H1 (cell line): ENCODE data around the gene NR2C2AP. TPM values are rescaled to one million over a fixed set of nuclear protein-coding genes. Genes with fewer than 3 reads are reported as not detected.
"Not testable (repeated sequence)": the region's sequence is repeated elsewhere in the genome, so short reads cannot be mapped to it uniquely, and the experiment has no call there.

Experiments used
- CTCF ChIA-PET: fragments of 300-600 bp; sonication (Branson Sonifier 250); formaldehyde crosslinking; loops from one replicate; lab custom pipeline; 2021; ENCODE audit not compliant: partially characterized antibody; lab: Charles Lee
- POLR2A ChIA-PET: fragments of 300-600 bp; sonication (Branson Sonifier 250); formaldehyde crosslinking; loops from one replicate; lab custom pipeline; 2021; ENCODE audit warnings: inconsistent platforms; ENCODE audit not compliant: partially characterized antibody; lab: Charles Lee
- DNase-seq, 2 experiments: peaks; one replicate each; pipeline versions ENCODE4 v3.0.0 to v3.0.0-alpha.2; 2010 to 2022; ENCODE audit warnings: low spot score in 2 of 2, low read depth in 1 of 2, mixed read lengths in 1 of 2
- FAIRE-seq: peaks from 2 replicates; lab custom pipeline; 2011; peaks lifted over from hg19 to GRCh38; lab: Jason Lieb, UNC
- H2AFZ ChIP-seq: 2 replicates; pipeline ENCODE4 v1.8.1; 2012; ENCODE audit warnings: low read length, inconsistent platforms
- H2AK5ac ChIP-seq: 2 replicates; pipeline ENCODE4 v1.6.1; 2013; ENCODE audit warnings: low read depth, low read length
- H2BK120ac ChIP-seq: replicated peaks from 2 replicates; pipeline ENCODE3; 2013; ENCODE audit warnings: low read depth, low read length, inconsistent platforms
- H2BK12ac ChIP-seq: 2 replicates; pipeline ENCODE4 v1.6.1; 2013; ENCODE audit warnings: low read depth, low read length
- H2BK15ac ChIP-seq: 2 replicates; pipeline ENCODE4 v1.6.1; 2013; ENCODE audit warnings: low read length
- H2BK20ac ChIP-seq: 2 replicates; pipeline ENCODE4 v1.6.1; 2013; ENCODE audit warnings: low read length
- H2BK5ac ChIP-seq: 2 replicates; pipeline ENCODE4 v1.6.1; 2013; ENCODE audit warnings: low read depth, low read length
- H3K14ac ChIP-seq: 2 replicates; pipeline ENCODE4 v1.6.1; 2013; ENCODE audit warnings: inconsistent platforms; ENCODE audit not compliant: insufficient read length
- H3K18ac ChIP-seq: 2 replicates; pipeline ENCODE4 v1.6.1; 2013; ENCODE audit warnings: low read length; ENCODE audit errors: extremely low read depth
- H3K23ac ChIP-seq: 2 replicates; pipeline ENCODE4 v1.6.1; 2013; ENCODE audit warnings: inconsistent platforms; ENCODE audit not compliant: insufficient read length
- H3K23me2 ChIP-seq: 2 replicates; pipeline ENCODE4 v1.6.1; 2013; ENCODE audit warnings: low read depth, low read length
- H3K27ac ChIP-seq: 2 replicates; pipeline ENCODE4 v1.6.1; 2011; ENCODE audit warnings: low read depth, low read length, inconsistent platforms
- H3K27me3 ChIP-seq, 4 experiments: replicated peaks in 1 of 4; 1 replicate in 1 of 4; 2 replicates in 3 of 4; pipeline versions ENCODE4 v1.6.1 to v1.8.1; 2011 to 2013; ENCODE audit warnings: low read length in 3 of 4, mild to moderate bottlenecking in 3 of 4, inconsistent platforms in 2 of 4, mixed read lengths in 2 of 4, moderate library complexity in 1 of 4; ENCODE audit not compliant: control insufficient read depth in 3 of 4, insufficient read depth in 3 of 4; ENCODE audit errors: extremely low read depth in 1 of 4
- H3K36me3 ChIP-seq, 4 experiments: 2 replicates each; pipeline versions ENCODE4 v1.6.1 to v1.8.1; 2011 to 2013; ENCODE audit warnings: mild to moderate bottlenecking in 4 of 4, low read length in 3 of 4, moderate library complexity in 2 of 4, control low read depth in 1 of 4, inconsistent platforms in 1 of 4; ENCODE audit not compliant: insufficient read depth in 4 of 4, control insufficient read depth in 2 of 4
- H3K4ac ChIP-seq: replicated peaks from 2 replicates; pipeline ENCODE3; 2013; ENCODE audit warnings: low read length, low read depth, mixed read lengths, inconsistent platforms; ENCODE audit not compliant: insufficient read length
- H3K4me1 ChIP-seq, 4 experiments: replicated peaks in 1 of 4; 1 replicate in 1 of 4; 2 replicates in 3 of 4; pipeline versions ENCODE4 v1.6.1 to v1.8.1; 2011 to 2013; ENCODE audit warnings: low read length in 3 of 4, inconsistent platforms in 2 of 4, mixed read lengths in 1 of 4; ENCODE audit not compliant: insufficient read depth in 4 of 4, control insufficient read depth in 3 of 4
- H3K4me2 ChIP-seq, 2 experiments: 2 replicates each; pipeline versions ENCODE4 v1.6.1 to v1.8.1; 2011 to 2013; ENCODE audit warnings: low read depth in 2 of 2, low read length in 2 of 2, control low read depth in 1 of 2, inconsistent platforms in 1 of 2, mild to moderate bottlenecking in 1 of 2; ENCODE audit not compliant: insufficient read depth in 1 of 2
- H3K4me3 ChIP-seq, 4 experiments: fragments of 200-600, 300-600 bp in 1 of 4; sonication (generic), shearing (Covaris generic), sonication (Bioruptor Twin) in 1 of 4; 2 replicates each; pipeline versions ENCODE4 v1.5.1 to v1.8.1; 2011 to 2016; ENCODE audit warnings: low read length in 4 of 4, low read depth in 3 of 4, control low read depth in 2 of 4, inconsistent platforms in 2 of 4, mild to moderate bottlenecking in 2 of 4, mixed read lengths in 1 of 4, moderate library complexity in 1 of 4; ENCODE audit not compliant: insufficient read depth in 2 of 4; ENCODE audit errors: extremely low read depth in 1 of 4
- H3K56ac ChIP-seq: replicated peaks from 2 replicates; pipeline ENCODE3; 2013; ENCODE audit warnings: low read depth, mild to moderate bottlenecking, mixed read lengths, low read length, inconsistent platforms; ENCODE audit not compliant: insufficient read length
- H3K79me1 ChIP-seq: 2 replicates; pipeline ENCODE4 v1.6.1; 2013; ENCODE audit warnings: low read depth, low read length, control low read depth
- H3K79me2 ChIP-seq, 2 experiments: 2 replicates each; pipeline versions ENCODE4 v1.6.1 to v1.8.1; 2012 to 2013; ENCODE audit warnings: low read length in 2 of 2, mild to moderate bottlenecking in 2 of 2, inconsistent platforms in 1 of 2; ENCODE audit not compliant: insufficient read depth in 2 of 2, control insufficient read depth in 1 of 2
- H3K9ac ChIP-seq, 4 experiments: replicated peaks in 1 of 4; 1 replicate in 1 of 4; 2 replicates in 3 of 4; pipeline versions ENCODE4 v1.6.1 to v1.8.1; 2011 to 2013; ENCODE audit warnings: low read depth in 3 of 4, low read length in 3 of 4, control low read depth in 2 of 4, mild to moderate bottlenecking in 2 of 4, moderate library complexity in 2 of 4, inconsistent platforms in 1 of 4; ENCODE audit errors: extremely low read depth in 1 of 4
- H3K9me3 ChIP-seq, 2 experiments: 2 replicates each; pipeline versions ENCODE4 v1.6.1 to v1.8.1; 2012 to 2013; ENCODE audit warnings: mild to moderate bottlenecking in 2 of 2, moderate library complexity in 2 of 2, control low read depth in 1 of 2, inconsistent platforms in 1 of 2, low read depth in 1 of 2, low read length in 1 of 2, mixed read lengths in 1 of 2; ENCODE audit not compliant: insufficient read depth in 2 of 2
- H4K20me1 ChIP-seq, 2 experiments: replicated peaks in 1 of 2; 2 replicates each; pipeline versions ENCODE3 to v1.8.1; 2011 to 2013; ENCODE audit warnings: inconsistent platforms in 2 of 2, low read length in 2 of 2, mild to moderate bottlenecking in 1 of 2; ENCODE audit not compliant: insufficient read depth in 2 of 2, control insufficient read depth in 1 of 2
- H4K5ac ChIP-seq: 2 replicates; pipeline ENCODE4 v1.6.1; 2013; ENCODE audit warnings: low read length, low read depth, mixed read lengths, inconsistent platforms; ENCODE audit not compliant: insufficient read length
- H4K8ac ChIP-seq: 2 replicates; pipeline ENCODE4 v1.8.0; 2013; ENCODE audit warnings: mild to moderate bottlenecking, moderate library complexity, low read length, inconsistent platforms; ENCODE audit not compliant: insufficient read depth; ENCODE audit errors: extremely low read depth
- H4K91ac ChIP-seq: replicated peaks from 2 replicates; pipeline ENCODE3; 2013; ENCODE audit warnings: low read length, mixed read lengths, inconsistent platforms; ENCODE audit not compliant: insufficient read length
- WGBS, 2 experiments: shearing (Covaris generic) in 1 of 2; methylation state at CpG; one replicate each; pipeline versions ENCODE4 v1.1.6 to v1.1.7; 2013 to 2015; ENCODE audit warnings: low lambda C conversion rate in 2 of 2, mixed read lengths in 2 of 2, inconsistent platforms in 1 of 2, low coverage in 1 of 2, missing lambda C conversion rate in 1 of 2; ENCODE audit not compliant: insufficient replicate concordance in 2 of 2, insufficient coverage in 1 of 2, insufficient read length in 1 of 2; ENCODE audit errors: extremely low coverage in 1 of 2, missing lambda C conversion rate in 1 of 2; 5-methylcytosine and 5-hydroxymethylcytosine counted together
- polyA plus RNA-seq, 7 experiments: library from polyadenylated mRNA; depleted of rRNA in 3 of 7; stranded (reverse) in 5 of 7; unstranded in 2 of 7; fragments of >200 nt in 5 of 7; fragments of 200-250 nt in 2 of 7; gene quantifications; 1 replicate in 5 of 7; 2 replicates in 1 of 7; 4 replicates in 1 of 7; pipeline versions ENCODE4 v1.2.1 to v1.2.3, GENCODE V29; 2011 to 2013; ENCODE audit warnings: missing spikeins in 2 of 7, mixed read lengths in 2 of 7
- total RNA-seq: library from RNA; stranded (reverse); fragmentation: NEBNext Ultra II Directional; extraction: Animal tissue kit (Norgen Biotek cat#: 25700); gene quantifications from 2 replicates; pipeline ENCODE4 v1.2.1, GENCODE V29; 2021

NR2C2AP gene
- total and polyA plus RNA-seq, 2 of the 8 experiments (the other 6 are each of a cell fraction or from before 2014, with no cell fraction given): 16.4 to 20.5 TPM

GRCh38 chr19:19221000-19221399, 17.8 kb upstream of the NR2C2AP start:
- CTCF ChIA-PET: interaction anchor here (0.8 to 1.6 kb wide), 5 partner anchors 11 to 168 kb away, joined by 3 to 4 read pairs (median 3); partner anchors contain the start of gene NR2C2AP

More at GRCh38 chr19:19221000-19221399, 17.8 kb upstream of the NR2C2AP start:
- not testable (repeated sequence) for H3K23me2 ChIP-seq, DNase-seq, H3K14ac ChIP-seq, H3K9ac ChIP-seq, H3K4me3 ChIP-seq, H3K27ac ChIP-seq, H2AFZ ChIP-seq, H3K79me1 ChIP-seq, H2AK5ac ChIP-seq, H2BK5ac ChIP-seq, H3K79me2 ChIP-seq, FAIRE-seq, H3K4me1 ChIP-seq, H3K4ac ChIP-seq, H3K56ac ChIP-seq, H2BK120ac ChIP-seq, H3K4me2 ChIP-seq, H4K5ac ChIP-seq, H4K20me1 ChIP-seq, H4K8ac ChIP-seq, H2BK15ac ChIP-seq, H3K18ac ChIP-seq, H2BK12ac ChIP-seq, H3K9me3 ChIP-seq, H2BK20ac ChIP-seq, H4K91ac ChIP-seq, H3K23ac ChIP-seq, H3K36me3 ChIP-seq
- POLR2A ChIA-PET: interaction anchor here (0.7 kb wide), 1 partner anchor 33 kb away, joined by 3 read pairs; no protein-coding TSS in a partner anchor
- H3K27me3 ChIP-seq: peaks cover 2 to 17% (median 11%) of the 10 kb centered on the region in 4 experiments
- 85% methylated on average over 8 of the region's 8 CpGs; no CpG with 5 or more reads in 1 of the 2 experiments for WGBS, 2 experiments
